ENCODE data around the gene HAGHL. TPM values are rescaled to one million over a fixed set of nuclear protein-coding genes. Genes with fewer than 3 reads are reported as not detected.

The HAGHL gene
- total and polyA plus RNA-seq, 2 donors (not counting 1 experiment from before 2014, with no cell fraction given): 3.7 to 16.3 TPM

GRCh38 chr16:776824-777223 is 49.9 kb downstream of the HAGHL start:
- Histone ChIP-seq H4K20me1 (ENCODE audit: control insufficient read depth, extremely low read depth, insufficient read depth, low read length) (no peaks in the 10 kb centered on the region), H3K9ac (ENCODE audit: insufficient read depth, low read length) (no peak overlapping the region), H3K27ac (ENCODE audit: insufficient read depth, low read length) (no peak overlapping the region), H3K36me3 (ENCODE audit: control insufficient read depth, insufficient read depth, low read length) (no peaks in the 10 kb centered on the region), H3K4me3 (replicated peaks in 1 of 4; ENCODE audit: control extremely low read depth in 1 of 4, insufficient read depth in 1 of 4, low read depth in 3 of 4, low read length in 4 of 4) (no peak overlapping the region), H2AFZ (ENCODE audit: low read length) (no peak overlapping the region), H3K27me3 (ENCODE audit: control insufficient read depth, insufficient read depth, low read length) (no peaks in the 10 kb centered on the region), H3K79me2 (ENCODE audit: control insufficient read depth, insufficient read depth, low read length) (no peaks in the 10 kb centered on the region), H3K4me2 (ENCODE audit: extremely low read depth, insufficient read depth, low read length) (no peak overlapping the region), H3K9me3 (ENCODE audit: control insufficient read depth, insufficient read depth, low read depth, low read length) (no peaks in the 10 kb centered on the region), H3K4me1 (ENCODE audit: control insufficient read depth, extremely low read depth, insufficient read depth, low read length) (no peaks in the 10 kb centered on the region)
- TF ChIP-seq, protein P1, sequence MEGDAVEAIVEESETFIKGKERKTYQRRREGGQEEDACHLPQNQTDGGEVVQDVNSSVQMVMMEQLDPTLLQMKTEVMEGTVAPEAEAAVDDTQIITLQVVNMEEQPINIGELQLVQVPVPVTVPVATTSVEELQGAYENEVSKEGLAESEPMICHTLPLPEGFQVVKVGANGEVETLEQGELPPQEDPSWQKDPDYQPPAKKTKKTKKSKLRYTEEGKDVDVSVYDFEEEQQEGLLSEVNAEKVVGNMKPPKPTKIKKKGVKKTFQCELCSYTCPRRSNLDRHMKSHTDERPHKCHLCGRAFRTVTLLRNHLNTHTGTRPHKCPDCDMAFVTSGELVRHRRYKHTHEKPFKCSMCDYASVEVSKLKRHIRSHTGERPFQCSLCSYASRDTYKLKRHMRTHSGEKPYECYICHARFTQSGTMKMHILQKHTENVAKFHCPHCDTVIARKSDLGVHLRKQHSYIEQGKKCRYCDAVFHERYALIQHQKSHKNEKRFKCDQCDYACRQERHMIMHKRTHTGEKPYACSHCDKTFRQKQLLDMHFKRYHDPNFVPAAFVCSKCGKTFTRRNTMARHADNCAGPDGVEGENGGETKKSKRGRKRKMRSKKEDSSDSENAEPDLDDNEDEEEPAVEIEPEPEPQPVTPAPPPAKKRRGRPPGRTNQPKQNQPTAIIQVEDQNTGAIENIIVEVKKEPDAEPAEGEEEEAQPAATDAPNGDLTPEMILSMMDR (conservative IDR thresholded peaks at IDR 0.05 in 1 of 2, IDR thresholded peaks at IDR 0.05 in 1 of 2; ENCODE audit: low read depth in 1 of 2, low read length in 2 of 2): no peak
- no peak for TF ChIP-seq EZH2 (IDR thresholded peaks at IDR 0.05; ENCODE audit: low read length, missing control alignments)
- no peak for DNase-seq (ENCODE audit: low read depth in 2 of 2)

- DNase-seq (ENCODE audit: low read depth in 2 of 2): peak in 1 of 2 donors; percentile 37
Observed at GRCh38 chr16:777826-778225, 50.9 kb downstream of the HAGHL start.

DNA sequence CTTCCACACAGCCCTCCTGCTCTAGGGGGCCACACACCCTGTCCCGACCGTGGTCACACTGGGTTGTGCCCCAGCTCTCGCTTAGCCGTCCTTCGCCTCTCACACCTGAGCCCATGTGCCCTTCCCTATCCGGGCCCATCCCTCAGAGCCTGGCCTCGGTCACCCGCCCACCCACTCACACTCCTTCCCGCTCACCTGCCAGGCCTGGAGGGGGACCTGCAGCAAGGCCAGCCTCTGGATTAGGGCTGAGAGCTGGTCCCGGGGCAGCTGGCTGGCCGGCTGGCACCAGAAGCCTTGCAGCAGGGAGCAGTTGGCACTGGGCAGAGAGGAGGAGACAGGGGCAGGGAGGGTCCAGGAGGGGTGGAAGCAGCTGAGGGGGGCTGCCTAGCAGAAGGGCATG is 51.5 kb downstream of the HAGHL start:
- Histone ChIP-seq H3K27ac (ENCODE audit: insufficient read depth, low read length) (no peak overlapping the region), H3K4me3 (replicated peaks in 1 of 4; ENCODE audit: control extremely low read depth in 1 of 4, insufficient read depth in 1 of 4, low read depth in 3 of 4, low read length in 4 of 4) (no peak overlapping the region), H3K79me2 (ENCODE audit: control insufficient read depth, insufficient read depth, low read length) (no peaks in the 10 kb centered on the region), H3K9me3 (ENCODE audit: control insufficient read depth, insufficient read depth, low read depth, low read length) (no peaks in the 10 kb centered on the region), H3K27me3 (ENCODE audit: control insufficient read depth, insufficient read depth, low read length) (no peaks in the 10 kb centered on the region), H3K4me2 (ENCODE audit: extremely low read depth, insufficient read depth, low read length) (no peak overlapping the region), H3K4me1 (ENCODE audit: control insufficient read depth, extremely low read depth, insufficient read depth, low read length) (no peaks in the 10 kb centered on the region), H2AFZ (ENCODE audit: low read length) (no peak overlapping the region), H3K9ac (ENCODE audit: insufficient read depth, low read length) (no peak overlapping the region), H4K20me1 (ENCODE audit: control insufficient read depth, extremely low read depth, insufficient read depth, low read length) (no peaks in the 10 kb centered on the region), H3K36me3 (ENCODE audit: control insufficient read depth, insufficient read depth, low read length) (no peaks in the 10 kb centered on the region)
- no peak for DNase-seq (ENCODE audit: low read depth in 2 of 2)
- TF ChIP-seq EZH2 (IDR thresholded peaks at IDR 0.05; ENCODE audit: low read length, missing control alignments): no peak
- TF ChIP-seq, protein P1 (conservative IDR thresholded peaks at IDR 0.05 in 1 of 2, IDR thresholded peaks at IDR 0.05 in 1 of 2; ENCODE audit: low read depth in 1 of 2, low read length in 2 of 2): no peak

More at GRCh38 chr16:777826-778225, 50.9 kb downstream of the HAGHL start:
- Histone ChIP-seq H2AFZ (ENCODE audit: low read length) (no peak overlapping the region), H3K9me3 (ENCODE audit: control insufficient read depth, insufficient read depth, low read depth, low read length) (no peaks in the 10 kb centered on the region), H3K4me2 (ENCODE audit: extremely low read depth, insufficient read depth, low read length) (no peak overlapping the region), H4K20me1 (ENCODE audit: control insufficient read depth, extremely low read depth, insufficient read depth, low read length) (no peaks in the 10 kb centered on the region), H3K4me1 (ENCODE audit: control insufficient read depth, extremely low read depth, insufficient read depth, low read length) (no peaks in the 10 kb centered on the region), H3K36me3 (ENCODE audit: control insufficient read depth, insufficient read depth, low read length) (no peaks in the 10 kb centered on the region), H3K27me3 (ENCODE audit: control insufficient read depth, insufficient read depth, low read length) (no peaks in the 10 kb centered on the region), H3K27ac (ENCODE audit: insufficient read depth, low read length) (no peak overlapping the region), H3K79me2 (ENCODE audit: control insufficient read depth, insufficient read depth, low read length) (no peaks in the 10 kb centered on the region), H3K4me3 (replicated peaks in 1 of 4; ENCODE audit: control extremely low read depth in 1 of 4, insufficient read depth in 1 of 4, low read depth in 3 of 4, low read length in 4 of 4) (no peak overlapping the region), H3K9ac (ENCODE audit: insufficient read depth, low read length) (no peak overlapping the region)
- no peak for TF ChIP-seq EZH2 (IDR thresholded peaks at IDR 0.05; ENCODE audit: low read length, missing control alignments)
- TF ChIP-seq, protein P1 (conservative IDR thresholded peaks at IDR 0.05 in 1 of 2, IDR thresholded peaks at IDR 0.05 in 1 of 2; ENCODE audit: low read depth in 1 of 2, low read length in 2 of 2): no peak

Measured in fibroblast of lung (primary cell).